ENCODE data around the gene RNF133.

GRCh38 chr7:122679813-122680212 lies 19.1 kb downstream of the RNF133 start:
- no peak for TF ChIP-seq CTCF (IDR thresholded peaks at IDR 0.05; ENCODE audit: low read depth, low read length)
- no peak for TF ChIP-seq EZH2phosphoT487 (IDR thresholded peaks at IDR 0.05; ENCODE audit: low read depth)
